GM12878 (cell line): ENCODE data around the gene CSMD2. TPM values are rescaled to one million over a fixed set of nuclear protein-coding genes. Genes with fewer than 3 reads are reported as not detected.

ENCODE experiments used
- ATAC-seq: fragments of 200-7000 bp; cut with Tn5 transposase; 3 replicates; pipeline ENCODE4 v1.9.1; 2020; ENCODE audit warnings: mild to moderate bottlenecking, moderate library complexity
- BruUV-seq: library from RNA; stranded (reverse); fragments of 400-500 nt; replicated peaks from 2 replicates; lab custom pipeline; 2021; lab: Mats Ljungman, UMichigan
- CTCF ChIA-PET: fragments of 300-600 bp; sonication (Branson Sonifier 250); formaldehyde crosslinking; extraction: SDS; loops from one replicate; lab custom pipeline; 2021; ENCODE audit warnings: inconsistent platforms; lab: Yijun Ruan, JAX
- POLR2A ChIA-PET: fragments of 350-600 bp; formaldehyde crosslinking; extraction: SDS; loops from one replicate; lab custom pipeline; 2021; ENCODE audit warnings: inconsistent platforms; lab: Charles Lee
- RAD21 ChIA-PET: fragments of 300-600 bp; sonication (Branson Sonifier 250); formaldehyde crosslinking; loops from one replicate; lab custom pipeline; 2023; ENCODE audit warnings: antibody characterized with exemption; ENCODE audit not compliant: unreplicated experiment; lab: Charles Lee
- SMC1A ChIA-PET: fragments of 300-600 bp; sonication (Branson Sonifier 250); formaldehyde crosslinking; loops from one replicate; lab custom pipeline; 2023; ENCODE audit not compliant: unreplicated experiment, uncharacterized antibody; lab: Charles Lee
- DNase-seq: peaks from one replicate; pipeline ENCODE4 v3.0.0-alpha.2; 2011; ENCODE audit warnings: low read depth, low spot score
- FAIRE-seq: peaks from 3 replicates; lab custom pipeline; 2011; peaks lifted over from hg19 to GRCh38; lab: Jason Lieb, UNC
- H2AFZ ChIP-seq: 2 replicates; pipeline ENCODE4 v1.6.0; 2011; ENCODE audit warnings: low read depth, low read length, control low read depth; ENCODE audit not compliant: control insufficient read depth
- H3K27ac ChIP-seq: 2 replicates; pipeline ENCODE4 v1.5.1; 2011; ENCODE audit warnings: control low read depth; ENCODE audit not compliant: control insufficient read depth, insufficient read depth
- H3K27me3 ChIP-seq, 2 experiments: replicated peaks in 1 of 2; 2 replicates each; pipeline versions ENCODE4 v1.6.0 to v1.6.1; 2011; ENCODE audit warnings: low read length in 1 of 2; ENCODE audit not compliant: control insufficient read depth in 2 of 2, insufficient read depth in 2 of 2
- H3K36me3 ChIP-seq, 2 experiments: 2 replicates each; pipeline ENCODE4 v1.5.1; 2011; ENCODE audit warnings: low read length in 1 of 2; ENCODE audit not compliant: control insufficient read depth in 2 of 2, insufficient read depth in 2 of 2
- H3K4me1 ChIP-seq: 2 replicates; pipeline ENCODE4 v1.6.1; 2011; ENCODE audit warnings: mild to moderate bottlenecking, low read length, moderate library complexity, mixed read lengths; ENCODE audit not compliant: control insufficient read depth, insufficient read depth
- H3K4me2 ChIP-seq: 2 replicates; pipeline ENCODE4 v1.6.0; 2011; ENCODE audit warnings: control low read depth; ENCODE audit not compliant: control insufficient read depth, insufficient read depth
- H3K4me3 ChIP-seq: fragments of 200-600 bp; sonication (generic); 2 replicates; pipeline ENCODE4 v1.5.1; 2016
- H3K79me2 ChIP-seq: 2 replicates; pipeline ENCODE4 v1.6.0; 2011; ENCODE audit warnings: low read length; ENCODE audit not compliant: control insufficient read depth, insufficient read depth
- H3K9ac ChIP-seq: 2 replicates; pipeline ENCODE4 v1.8.0; 2011; ENCODE audit warnings: low read length, control low read depth, mixed read lengths; ENCODE audit not compliant: control insufficient read depth, insufficient read depth
- H3K9me3 ChIP-seq: replicated peaks from 3 replicates; pipeline ENCODE4 v1.5.1; 2011; ENCODE audit warnings: mild to moderate bottlenecking, low read length; ENCODE audit not compliant: control insufficient read depth, insufficient read depth
- H4K20me1 ChIP-seq: 2 replicates; pipeline ENCODE4 v1.6.0; 2011; ENCODE audit not compliant: control insufficient read depth, insufficient read depth
- ATF7 ChIP-seq: fragments of 450-650 bp; IDR thresholded peaks from 2 replicates; pipeline ENCODE4 v1.6.1; 2016; ENCODE audit warnings: low read depth, mild to moderate bottlenecking
- BCL11A ChIP-seq: IDR thresholded peaks from 2 replicates; pipeline ENCODE4 v1.6.1; 2011; ENCODE audit warnings: low read depth, low read length
- CBX3 ChIP-seq: fragments of 200-600 bp; sonication (generic); IDR thresholded peaks from 2 replicates; pipeline ENCODE4 v1.6.1; 2016; ENCODE audit warnings: low read depth, borderline replicate concordance
- CHD2 ChIP-seq: IDR thresholded peaks from 2 replicates; pipeline ENCODE4 v1.6.1; 2011; ENCODE audit warnings: low read depth, low read length, improper control_type of control experiment, borderline replicate concordance
- HDAC2 ChIP-seq: fragments of 200-600 bp; sonication (generic); IDR thresholded peaks from 2 replicates; pipeline ENCODE4 v1.6.1; 2017
- MTA2 ChIP-seq: fragments of 450-650 bp; IDR thresholded peaks from 2 replicates; pipeline ENCODE4 v1.6.1; 2016; ENCODE audit warnings: low read depth, mild to moderate bottlenecking, moderate library complexity
- NR2F1 ChIP-seq: fragments of 450-650 bp; conservative IDR thresholded peaks from 2 replicates; pipeline ENCODE4 v1.6.1; 2017; ENCODE audit warnings: mild to moderate bottlenecking
- PAX5 ChIP-seq: IDR thresholded peaks from 2 replicates; pipeline ENCODE4 v1.6.1; 2011; ENCODE audit warnings: low read depth, low read length, borderline replicate concordance
- RELA ChIP-seq: fragments of 450-650 bp; IDR thresholded peaks from 2 replicates; pipeline ENCODE4 v1.8.0; 2014; ENCODE audit warnings: borderline replicate concordance; ENCODE audit not compliant: partially characterized antibody
- YBX1 ChIP-seq: fragments of 450-650 bp; IDR thresholded peaks from 2 replicates; pipeline ENCODE4 v1.6.1; 2016; ENCODE audit warnings: antibody characterized with exemption
- ZNF217 ChIP-seq: fragments of 450-650 bp; IDR thresholded peaks from 2 replicates; pipeline ENCODE4 v1.6.1; 2017; ENCODE audit warnings: antibody characterized with exemption, mild to moderate bottlenecking
- ZNF622 ChIP-seq: fragments of 450-650 bp; IDR thresholded peaks from 2 replicates; pipeline ENCODE4 v1.6.1; 2017; ENCODE audit warnings: mild to moderate bottlenecking, inconsistent platforms
- WGBS: methylation state at CpG from one replicate; pipeline ENCODE4 v1.1.6; 2016; ENCODE audit warnings: low lambda C conversion rate; ENCODE audit not compliant: insufficient replicate concordance, insufficient coverage; ENCODE audit errors: missing lambda C conversion rate; 5-methylcytosine and 5-hydroxymethylcytosine counted together
- in situ Hi-C: fragments of 300-500 bp; cut with MboI; formaldehyde crosslinking; loops from 9 replicates; pipeline ENCODE4 v1.14.3; 2018; ENCODE audit warnings: mixed read lengths
- intact Hi-C: fragments of 100-400 bp; cut with micrococcal nuclease; formaldehyde crosslinking; loops from one replicate; pipeline ENCODE4 v1.14.2; 2022; ENCODE audit not compliant: unreplicated experiment
- polyA plus RNA-seq, 11 experiments: library from polyadenylated mRNA; depleted of rRNA in 4 of 11; unstranded in 6 of 11; stranded (reverse) in 5 of 11; fragments of >200 nt; fragmentation: Nextera tagmentation in 4 of 11; fragmentation: Illumina TruSeq in 1 of 11; extraction: Ambion mirVana in 4 of 11; extraction: Trizol in 1 of 11; gene quantifications; 1 replicate in 1 of 11; 2 replicates in 10 of 11; pipeline versions ENCODE4 v1.2.1 to v1.2.3, GENCODE V29; 2011 to 2016; ENCODE audit warnings: inconsistent platforms in 2 of 11, missing spikeins in 2 of 11, low read depth in 1 of 11
- total RNA-seq, 4 experiments: library from RNA; depleted of rRNA in 3 of 4; stranded (reverse); fragments of >200 nt in 3 of 4; fragmentation: Illumina TruSeq in 1 of 4; extraction: Trizol in 1 of 4; gene quantifications; 2 replicates each; pipeline versions ENCODE4 v1.2.1 to v1.2.3, GENCODE V29; 2013 to 2021
- TF ChIP-seq, protein P1 (sequence below): fragments of 450-650 bp; IDR thresholded peaks from 2 replicates; pipeline ENCODE4 v1.6.1; 2016; ENCODE audit warnings: mild to moderate bottlenecking
- TF ChIP-seq, protein P2 (sequence below): fragments of 450-650 bp; IDR thresholded peaks from 2 replicates; pipeline ENCODE4 v1.6.1; 2017; ENCODE audit warnings: low read depth, mild to moderate bottlenecking, moderate library complexity
- TF ChIP-seq, protein P3 (sequence below): fragments of 450-650 bp; IDR thresholded peaks from 2 replicates; pipeline ENCODE4 v1.6.1; 2017; ENCODE audit warnings: mild to moderate bottlenecking, low read depth, inconsistent platforms; ENCODE audit not compliant: poor library complexity, severe bottlenecking
- TF ChIP-seq, protein P4 (sequence below): IDR thresholded peaks from 2 replicates; pipeline ENCODE4 v1.6.1; 2012; ENCODE audit warnings: low read length, inconsistent platforms

Gene CSMD2
- total and polyA plus RNA-seq, 10 of the 15 experiments (the other 5 are each of a cell fraction or from before 2014, with no cell fraction given), result under 0.01 TPM; not detected in 9

DNA sequence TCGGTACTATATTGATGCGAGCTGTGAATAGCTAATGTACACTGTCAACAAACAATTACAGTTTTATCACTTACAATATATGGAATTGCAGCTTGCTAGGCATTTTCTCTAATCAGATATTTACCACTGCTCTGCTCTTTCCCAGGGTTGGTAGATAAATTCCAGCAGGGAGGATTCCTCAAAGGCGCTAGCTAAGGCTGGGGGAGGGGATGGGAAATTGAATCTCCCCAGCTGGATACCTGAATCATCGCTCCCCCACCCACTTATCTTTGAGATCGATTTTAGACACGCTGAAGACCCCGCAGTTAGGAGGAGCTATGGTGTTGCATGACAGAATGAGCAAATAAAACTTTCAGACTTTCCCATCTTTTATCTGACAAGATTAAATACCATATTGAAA is 127.2 kb downstream of the CSMD2 start:
- Histone ChIP-seq H3K9ac (no peak overlapping the region), H3K4me2 (no peak overlapping the region), H3K36me3 (no peaks in the 10 kb centered on the region), H3K79me2 (no peaks in the 10 kb centered on the region), H3K27me3 (no peaks in the 10 kb centered on the region; a peak in 2 of 4 replicates), H3K4me3 (no peak overlapping the region), H3K27ac (no peak overlapping the region), H4K20me1 (no peaks in the 10 kb centered on the region), H3K9me3 (no peaks in the 10 kb centered on the region), H3K4me1 (no peaks in the 10 kb centered on the region), H2AFZ (no peak overlapping the region)
- CTCF ChIA-PET, result no interaction called here
- WGBS, result 8% methylated on average over 7 of the region's 7 CpGs
- TF ChIP-seq, protein P1, sequence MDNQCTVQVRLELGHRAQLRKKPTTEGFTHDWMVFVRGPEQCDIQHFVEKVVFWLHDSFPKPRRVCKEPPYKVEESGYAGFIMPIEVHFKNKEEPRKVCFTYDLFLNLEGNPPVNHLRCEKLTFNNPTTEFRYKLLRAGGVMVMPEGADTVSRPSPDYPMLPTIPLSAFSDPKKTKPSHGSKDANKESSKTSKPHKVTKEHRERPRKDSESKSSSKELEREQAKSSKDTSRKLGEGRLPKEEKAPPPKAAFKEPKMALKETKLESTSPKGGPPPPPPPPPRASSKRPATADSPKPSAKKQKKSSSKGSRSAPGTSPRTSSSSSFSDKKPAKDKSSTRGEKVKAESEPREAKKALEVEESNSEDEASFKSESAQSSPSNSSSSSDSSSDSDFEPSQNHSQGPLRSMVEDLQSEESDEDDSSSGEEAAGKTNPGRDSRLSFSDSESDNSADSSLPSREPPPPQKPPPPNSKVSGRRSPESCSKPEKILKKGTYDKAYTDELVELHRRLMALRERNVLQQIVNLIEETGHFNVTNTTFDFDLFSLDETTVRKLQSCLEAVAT, result no peak
- TF ChIP-seq ATF7 (no peak), NR2F1 (no peak), PAX5 (no peak), YBX1 (no peak), ZNF217 (no peak), ZNF622 (no peak), CHD2 (no peak), MTA2 (no peak), RELA (no peak), CBX3 (no peak), HDAC2 (no peak), BCL11A (no peak)
- TF ChIP-seq, protein P2, sequence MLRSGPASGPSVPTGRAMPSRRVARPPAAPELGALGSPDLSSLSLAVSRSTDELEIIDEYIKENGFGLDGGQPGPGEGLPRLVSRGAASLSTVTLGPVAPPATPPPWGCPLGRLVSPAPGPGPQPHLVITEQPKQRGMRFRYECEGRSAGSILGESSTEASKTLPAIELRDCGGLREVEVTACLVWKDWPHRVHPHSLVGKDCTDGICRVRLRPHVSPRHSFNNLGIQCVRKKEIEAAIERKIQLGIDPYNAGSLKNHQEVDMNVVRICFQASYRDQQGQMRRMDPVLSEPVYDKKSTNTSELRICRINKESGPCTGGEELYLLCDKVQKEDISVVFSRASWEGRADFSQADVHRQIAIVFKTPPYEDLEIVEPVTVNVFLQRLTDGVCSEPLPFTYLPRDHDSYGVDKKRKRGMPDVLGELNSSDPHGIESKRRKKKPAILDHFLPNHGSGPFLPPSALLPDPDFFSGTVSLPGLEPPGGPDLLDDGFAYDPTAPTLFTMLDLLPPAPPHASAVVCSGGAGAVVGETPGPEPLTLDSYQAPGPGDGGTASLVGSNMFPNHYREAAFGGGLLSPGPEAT, result no peak
- TF ChIP-seq, protein P3, sequence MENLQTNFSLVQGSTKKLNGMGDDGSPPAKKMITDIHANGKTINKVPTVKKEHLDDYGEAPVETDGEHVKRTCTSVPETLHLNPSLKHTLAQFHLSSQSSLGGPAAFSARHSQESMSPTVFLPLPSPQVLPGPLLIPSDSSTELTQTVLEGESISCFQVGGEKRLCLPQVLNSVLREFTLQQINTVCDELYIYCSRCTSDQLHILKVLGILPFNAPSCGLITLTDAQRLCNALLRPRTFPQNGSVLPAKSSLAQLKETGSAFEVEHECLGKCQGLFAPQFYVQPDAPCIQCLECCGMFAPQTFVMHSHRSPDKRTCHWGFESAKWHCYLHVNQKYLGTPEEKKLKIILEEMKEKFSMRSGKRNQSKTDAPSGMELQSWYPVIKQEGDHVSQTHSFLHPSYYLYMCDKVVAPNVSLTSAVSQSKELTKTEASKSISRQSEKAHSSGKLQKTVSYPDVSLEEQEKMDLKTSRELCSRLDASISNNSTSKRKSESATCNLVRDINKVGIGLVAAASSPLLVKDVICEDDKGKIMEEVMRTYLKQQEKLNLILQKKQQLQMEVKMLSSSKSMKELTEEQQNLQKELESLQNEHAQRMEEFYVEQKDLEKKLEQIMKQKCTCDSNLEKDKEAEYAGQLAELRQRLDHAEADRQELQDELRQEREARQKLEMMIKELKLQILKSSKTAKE, result no peak
- TF ChIP-seq, protein P4, sequence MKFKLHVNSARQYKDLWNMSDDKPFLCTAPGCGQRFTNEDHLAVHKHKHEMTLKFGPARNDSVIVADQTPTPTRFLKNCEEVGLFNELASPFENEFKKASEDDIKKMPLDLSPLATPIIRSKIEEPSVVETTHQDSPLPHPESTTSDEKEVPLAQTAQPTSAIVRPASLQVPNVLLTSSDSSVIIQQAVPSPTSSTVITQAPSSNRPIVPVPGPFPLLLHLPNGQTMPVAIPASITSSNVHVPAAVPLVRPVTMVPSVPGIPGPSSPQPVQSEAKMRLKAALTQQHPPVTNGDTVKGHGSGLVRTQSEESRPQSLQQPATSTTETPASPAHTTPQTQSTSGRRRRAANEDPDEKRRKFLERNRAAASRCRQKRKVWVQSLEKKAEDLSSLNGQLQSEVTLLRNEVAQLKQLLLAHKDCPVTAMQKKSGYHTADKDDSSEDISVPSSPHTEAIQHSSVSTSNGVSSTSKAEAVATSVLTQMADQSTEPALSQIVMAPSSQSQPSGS, result no peak
- SMC1A ChIA-PET, result no interaction called here
- in situ Hi-C loops (no loop called here), intact Hi-C loops (no loop called here)
- RAD21 ChIA-PET, result no interaction called here
- FAIRE-seq, result no peak
- no TSS peak for BruUV-seq
- POLR2A ChIA-PET, result no interaction called here
- no peak for DNase-seq
- no peak for ATAC-seq
